Measurements from ENCODE around the gene CKAP2L. TPM values are rescaled to one million over a fixed set of nuclear protein-coding genes. Genes with fewer than 3 reads are reported as not detected.

CKAP2L gene
- total RNA-seq, 2 donors from 2014 or later = 0.24 to 0.65 TPM

GRCh38 chr2:112731479-112731878, 32.9 kb downstream of the CKAP2L start:
- intact Hi-C loops (cut with DNase I) = no loop called here
- DNase-seq (ENCODE audit: low spot score) = no peak

GRCh38 chr2:112730791-112731190, 33.6 kb downstream of the CKAP2L start:
- intact Hi-C loops (cut with DNase I) = no loop called here
- no peak for DNase-seq (ENCODE audit: low spot score)

GRCh38 chr2:112730216-112730615, 34.2 kb downstream of the CKAP2L start:
- no peak for DNase-seq (ENCODE audit: low spot score)
- intact Hi-C loops (cut with DNase I) = no loop called here

GRCh38 chr2:112728378-112729175, 35.8 kb downstream of the CKAP2L start:
- intact Hi-C loops (cut with DNase I) = loop anchor here in 1 of 2 donors (5.0 to 10.0 kb wide), 2 partner anchors 104 to 126 kb away; no protein-coding TSS in a partner anchor
- DNase-seq (ENCODE audit: low spot score) = no peak

GRCh38 chr2:112728029-112728362, 36.4 kb downstream of the CKAP2L start:
- DNase-seq (ENCODE audit: low spot score) = no peak
- intact Hi-C loops (cut with DNase I) = loop anchor here in 1 of 2 donors (5.0 to 10.0 kb wide), 2 partner anchors 103 to 126 kb away; no protein-coding TSS in a partner anchor

GRCh38 chr2:112727276-112728028, 37.0 kb downstream of the CKAP2L start:
- no peak for DNase-seq (ENCODE audit: low spot score)
- intact Hi-C loops (cut with DNase I) = loop anchor here in 1 of 2 donors (5.0 to 10.0 kb wide), 2 partner anchors 103 to 125 kb away; no protein-coding TSS in a partner anchor

- DNase-seq (ENCODE audit: low spot score) = peak; percentile 98
These were observed 37.8 kb downstream of the CKAP2L start for GRCh38 chr2:112726487-112727190.

GRCh38 chr2:112725545-112726457, 38.6 kb downstream of the CKAP2L start:
- DNase-seq (ENCODE audit: low spot score) = peak; percentile 77
- intact Hi-C loops (cut with DNase I) = loop anchor here in 1 of 2 donors (5.0 to 10.0 kb wide), 2 partner anchors 101 to 124 kb away; no protein-coding TSS in a partner anchor

More at GRCh38 chr2:112726487-112727190, 37.8 kb downstream of the CKAP2L start:
- intact Hi-C loops (cut with DNase I) = loop anchor here in 1 of 2 donors (5.0 to 10.0 kb wide), 2 partner anchors 102 to 124 kb away; no protein-coding TSS in a partner anchor

GRCh38 chr2:112724591-112725525, 39.6 kb downstream of the CKAP2L start:
- intact Hi-C loops (cut with DNase I) = loop anchor here (1.0 to 10.0 kb wide), 3 partner anchors 95 to 123 kb away; no protein-coding TSS in a partner anchor
- DNase-seq (ENCODE audit: low spot score) = no peak

- intact Hi-C loops (cut with DNase I) = loop anchor here (1.0 to 10.0 kb wide), 2 partner anchors 94 to 99 kb away; no protein-coding TSS in a partner anchor
- peak; percentile 75 for DNase-seq (ENCODE audit: low spot score)
These were observed 40.4 kb downstream of the CKAP2L start for GRCh38 chr2:112723995-112724394.

- intact Hi-C loops (cut with DNase I) = loop anchor here in 1 of 2 donors (10.0 kb wide), 1 partner anchor 99 kb away; no protein-coding TSS in a partner anchor
- DNase-seq (ENCODE audit: low spot score) = no peak
These were observed 40.9 kb downstream of the CKAP2L start for GRCh38 chr2:112723547-112723940.

GRCh38 chr2:112722816-112723546, 41.4 kb downstream of the CKAP2L start:
- intact Hi-C loops (cut with DNase I) = loop anchor here in 1 of 2 donors (10.0 kb wide), 1 partner anchor 98 kb away; no protein-coding TSS in a partner anchor
- no peak for DNase-seq (ENCODE audit: low spot score)

GRCh38 chr2:112721819-112722522, 42.4 kb downstream of the CKAP2L start:
- DNase-seq (ENCODE audit: low spot score) = no peak
- intact Hi-C loops (cut with DNase I) = loop anchor here (2.0 to 10.0 kb wide), 2 partner anchors 29 to 97 kb away; no protein-coding TSS in a partner anchor

- intact Hi-C loops (cut with DNase I) = loop anchor here (2.0 to 10.0 kb wide), 2 partner anchors 28 to 96 kb away; no protein-coding TSS in a partner anchor
- DNase-seq (ENCODE audit: low spot score) = no peak
These were observed 43.6 kb downstream of the CKAP2L start, which contains the start of gene NT5DC4 for GRCh38 chr2:112720785-112721184. Gene NT5DC4 (plus strand): TSS chr2:112721020. CDS start chr2:112721080, 60 bp downstream.

GRCh38 chr2:112718863-112719370, 45.5 kb downstream of the CKAP2L start:
- intact Hi-C loops (cut with DNase I) = no loop called here

More at GRCh38 chr2:112718863-112719370, 45.5 kb downstream of the CKAP2L start:
- no peak for DNase-seq (ENCODE audit: low spot score)
